DMS114 treated with DMSO at 0.1 percent for 48 hours (cell line): ENCODE measurements around the gene ACSS1.

Experiments used
- DNase-seq: peaks from one replicate; lab custom pipeline; 2025; ENCODE audit not compliant: unreplicated experiment; lab: John Stamatoyannopoulos, UW

Gene ACSS1

GRCh38 chr20:25079171-25079570 lies 21.2 kb upstream of the ACSS1 start:
- no peak for DNase-seq

DNA sequence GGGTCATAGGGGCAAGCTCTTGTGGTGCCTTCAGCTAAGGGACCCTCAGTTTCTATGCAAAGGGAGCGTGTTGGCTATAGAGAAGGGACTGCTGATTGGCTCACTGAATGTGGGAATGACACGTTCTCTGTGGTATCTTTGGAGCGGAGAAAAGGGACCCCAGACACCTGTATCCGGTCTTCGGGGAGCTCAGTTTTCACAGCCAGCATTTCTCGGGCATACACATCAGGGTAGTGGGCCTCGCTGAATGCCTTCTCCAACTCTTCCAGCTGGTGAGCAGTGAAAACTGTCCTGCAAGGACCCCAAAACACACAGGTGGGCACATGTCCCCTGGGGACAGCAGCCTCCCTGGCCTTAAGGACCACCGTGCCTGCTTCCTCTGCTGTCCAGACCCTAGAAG lies 20.7 kb upstream of the ACSS1 start:
- DNase-seq, result no peak

GRCh38 chr20:25077610-25078169 lies 19.8 kb upstream of the ACSS1 start:
- DNase-seq, result no peak

GRCh38 chr20:25076731-25077609 lies 19.0 kb upstream of the ACSS1 start:
- DNase-seq, result no peak

GRCh38 chr20:25076201-25076600 lies 18.3 kb upstream of the ACSS1 start:
- no peak for DNase-seq

- no peak for DNase-seq
Observed at GRCh38 chr20:25073544-25073943, 15.6 kb upstream of the ACSS1 start.

- DNase-seq, result no peak
Observed at GRCh38 chr20:25072226-25072811, 14.4 kb upstream of the ACSS1 start.

- DNase-seq, result no peak
Observed at GRCh38 chr20:25071734-25072133, 13.8 kb upstream of the ACSS1 start.

DNA sequence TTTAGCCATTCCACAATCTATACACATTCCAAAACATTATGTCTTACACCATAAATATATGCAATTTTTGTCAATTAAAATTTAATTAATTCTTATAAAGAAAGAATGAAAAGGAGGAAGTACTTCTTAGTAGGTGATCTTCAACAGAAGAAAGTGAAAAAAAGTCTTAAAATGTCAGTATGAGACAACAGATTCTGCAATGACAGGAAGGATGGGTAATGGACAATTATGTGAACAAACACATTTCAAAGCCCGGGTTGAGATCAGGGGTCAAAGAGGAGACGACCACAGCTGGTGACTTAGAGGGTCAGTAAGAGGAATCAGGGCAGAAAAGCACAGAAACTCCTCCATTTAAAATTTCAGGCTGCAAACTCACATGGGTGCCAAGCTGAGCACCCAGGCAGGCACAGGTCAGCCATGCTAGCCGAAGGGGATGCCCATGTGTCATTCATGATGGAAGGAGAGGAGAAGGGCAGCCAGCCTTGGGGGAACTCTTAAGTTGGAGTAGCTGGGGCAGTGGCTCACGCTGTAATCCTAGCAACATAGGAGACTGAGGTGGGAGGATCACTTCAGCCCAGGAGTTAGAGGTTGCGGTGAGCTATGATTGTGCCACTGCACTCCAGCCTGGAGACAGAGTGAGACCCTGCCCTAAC lies 13.0 kb upstream of the ACSS1 start:
- DNase-seq, result no peak

- DNase-seq, result no peak
Observed at GRCh38 chr20:25067102-25067987, 9.4 kb upstream of the ACSS1 start.

- DNase-seq, result no peak
Observed at GRCh38 chr20:25066386-25066785, 8.4 kb upstream of the ACSS1 start.

DNA sequence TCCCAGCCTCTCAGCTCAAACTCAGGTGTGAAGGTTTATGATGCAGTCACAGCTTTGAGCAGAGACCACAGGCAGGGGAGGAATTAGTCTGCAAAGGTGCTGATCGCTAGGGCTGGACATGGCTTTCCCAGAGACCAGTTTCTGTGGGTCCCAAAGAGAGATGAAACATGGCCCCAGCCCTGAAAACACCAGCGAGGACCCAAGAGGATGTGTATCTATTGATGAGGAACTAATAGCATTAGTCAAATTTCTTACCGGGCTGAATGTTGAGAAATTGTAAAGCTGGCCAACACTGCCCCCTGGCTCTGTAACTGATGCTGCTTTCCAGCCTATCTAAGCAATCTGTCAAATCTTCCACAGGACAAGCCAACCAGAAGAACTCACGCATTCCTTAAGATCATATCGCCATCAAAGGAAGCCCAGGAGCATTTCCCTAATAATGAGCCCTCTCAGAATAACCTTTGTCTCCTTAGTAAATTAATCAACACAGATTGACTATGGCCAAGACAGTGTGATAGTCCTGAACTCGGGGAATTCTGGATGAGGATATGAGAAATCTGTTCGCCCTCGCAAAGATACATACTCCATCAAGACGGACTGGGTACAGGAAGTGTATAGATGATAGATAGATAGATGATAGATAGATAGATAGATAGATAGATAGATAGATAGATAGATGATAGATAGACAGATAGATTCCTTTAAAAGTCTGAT lies 7.8 kb upstream of the ACSS1 start:
- peak; percentile 22 for DNase-seq

DNA sequence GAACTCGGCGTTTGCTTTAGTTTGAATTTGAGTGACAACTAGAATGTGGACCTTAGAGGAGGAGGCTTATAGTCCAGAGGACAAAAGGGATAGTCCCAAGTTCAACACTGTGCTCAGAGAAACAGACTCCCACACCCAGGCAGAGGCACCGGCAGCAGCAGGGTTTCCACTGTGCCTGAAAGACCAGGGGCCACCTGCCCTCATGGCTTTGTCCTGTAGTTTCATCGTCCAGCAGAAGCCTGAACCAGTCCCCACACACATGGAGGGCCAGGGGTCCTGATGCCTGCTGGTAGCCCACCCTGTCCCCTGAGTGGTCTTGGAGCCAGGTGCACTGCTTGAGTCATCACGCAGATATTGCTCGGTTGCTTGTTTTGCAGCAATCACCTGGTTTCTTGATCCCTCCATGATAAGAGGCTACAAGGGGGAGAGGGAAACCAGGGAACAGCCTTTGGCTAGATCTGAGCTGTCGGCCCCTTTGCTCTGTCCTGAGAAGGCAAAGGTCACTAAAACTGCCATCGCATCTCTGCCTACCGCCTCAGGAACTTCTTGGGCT lies 7.2 kb upstream of the ACSS1 start:
- no peak for DNase-seq

DNA sequence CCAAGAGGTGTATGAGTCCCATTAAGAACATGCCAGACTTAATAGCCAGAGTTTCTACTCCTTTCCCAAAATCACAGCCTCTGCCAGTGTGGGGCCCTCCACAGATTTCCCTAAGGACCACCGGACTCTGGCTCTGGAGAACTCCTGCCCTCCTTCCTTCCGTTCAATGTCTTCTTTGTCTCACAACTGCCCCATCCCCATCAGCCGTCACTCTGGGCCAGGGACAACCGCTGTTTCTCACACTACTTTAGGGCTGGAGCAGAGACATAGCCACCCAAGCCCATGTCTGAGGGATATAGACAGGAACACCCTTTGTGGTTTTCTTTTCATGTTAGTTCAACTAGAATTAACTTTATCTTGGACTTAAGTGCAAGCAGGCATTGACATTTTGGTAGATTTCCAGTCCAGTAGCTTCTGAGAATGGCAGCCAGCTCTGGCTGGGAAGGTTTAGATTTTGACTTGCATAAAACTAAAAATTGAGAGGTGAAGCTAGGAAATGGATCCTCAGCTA lies 6.7 kb upstream of the ACSS1 start:
- DNase-seq, result no peak

- no peak for DNase-seq
Observed at GRCh38 chr20:25063981-25064380, 6.0 kb upstream of the ACSS1 start.

DNA sequence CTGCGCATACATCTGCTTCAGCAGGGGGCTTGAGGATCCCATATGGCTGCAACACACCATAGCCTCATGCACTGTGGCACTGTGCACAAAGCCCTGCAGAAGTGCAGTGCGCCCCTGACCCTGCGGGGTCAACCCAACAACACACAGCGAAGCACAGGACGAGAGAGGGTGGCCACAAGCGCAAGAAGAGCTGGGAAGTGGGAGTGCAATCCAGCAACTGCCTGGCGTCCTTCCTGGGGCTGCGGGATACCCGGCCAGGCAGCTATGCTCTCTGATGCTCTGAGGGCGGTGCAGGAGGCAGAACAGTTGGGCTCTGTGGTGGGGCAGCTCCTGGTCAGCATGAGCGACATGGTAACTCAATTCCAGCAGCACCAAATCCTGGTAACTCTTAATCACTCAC lies 5.6 kb upstream of the ACSS1 start:
- DNase-seq, result no peak

GRCh38 chr20:25062841-25063240 lies 4.9 kb upstream of the ACSS1 start:
- DNase-seq, result no peak

DNA sequence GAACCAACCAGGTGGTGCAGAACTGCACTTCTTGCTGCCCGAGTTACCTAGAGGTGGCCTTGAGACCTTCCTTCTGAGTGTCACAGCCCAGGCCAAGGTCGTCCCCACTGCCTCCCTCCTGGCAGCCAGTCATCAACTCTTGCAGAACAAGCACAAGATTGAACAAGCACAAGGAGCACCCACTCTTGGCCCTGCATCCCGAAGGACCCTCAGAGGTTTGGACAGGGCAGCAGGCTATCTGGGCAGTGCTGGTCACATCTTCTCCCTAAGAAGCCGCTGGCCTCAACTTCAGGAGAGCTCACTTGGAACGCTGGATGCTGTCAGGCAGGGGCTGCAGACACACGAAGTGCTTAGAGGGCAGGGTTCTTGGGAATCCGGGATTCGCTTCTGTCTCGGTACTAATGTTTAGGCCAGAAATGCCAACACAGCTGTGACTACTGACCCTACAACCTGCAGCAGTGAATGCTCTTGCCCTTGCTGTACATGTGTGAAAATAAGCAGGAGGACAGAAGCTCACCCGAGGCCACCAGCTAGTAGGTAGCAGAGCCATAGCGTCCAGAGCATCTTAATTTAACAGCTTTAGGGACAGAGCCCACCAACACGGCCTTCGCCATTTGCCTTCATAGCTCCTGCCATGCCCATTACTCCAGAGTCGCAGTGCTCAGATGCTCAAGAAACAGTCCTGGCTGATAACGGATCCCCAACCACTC lies 4.0 kb upstream of the ACSS1 start:
- DNase-seq, result no peak
